ENCODE data around the gene PGLYRP3.

GRCh38 chr1:153251562-153251961, 61.2 kb downstream of the PGLYRP3 start:
- TF ChIP-seq CTCF (IDR thresholded peaks at IDR 0.05) (no peak), EP300 (IDR thresholded peaks at IDR 0.05) (no peak), POLR2AphosphoS5 (IDR thresholded peaks at IDR 0.05) (no peak), POLR2A (IDR thresholded peaks at IDR 0.05) (no peak)
